ENCODE results near the gene USP53.
"Not testable (repeated sequence)": the region's sequence is repeated elsewhere in the genome, so short reads cannot be mapped to it uniquely, and the experiment has no call there.

USP53 gene

DNA sequence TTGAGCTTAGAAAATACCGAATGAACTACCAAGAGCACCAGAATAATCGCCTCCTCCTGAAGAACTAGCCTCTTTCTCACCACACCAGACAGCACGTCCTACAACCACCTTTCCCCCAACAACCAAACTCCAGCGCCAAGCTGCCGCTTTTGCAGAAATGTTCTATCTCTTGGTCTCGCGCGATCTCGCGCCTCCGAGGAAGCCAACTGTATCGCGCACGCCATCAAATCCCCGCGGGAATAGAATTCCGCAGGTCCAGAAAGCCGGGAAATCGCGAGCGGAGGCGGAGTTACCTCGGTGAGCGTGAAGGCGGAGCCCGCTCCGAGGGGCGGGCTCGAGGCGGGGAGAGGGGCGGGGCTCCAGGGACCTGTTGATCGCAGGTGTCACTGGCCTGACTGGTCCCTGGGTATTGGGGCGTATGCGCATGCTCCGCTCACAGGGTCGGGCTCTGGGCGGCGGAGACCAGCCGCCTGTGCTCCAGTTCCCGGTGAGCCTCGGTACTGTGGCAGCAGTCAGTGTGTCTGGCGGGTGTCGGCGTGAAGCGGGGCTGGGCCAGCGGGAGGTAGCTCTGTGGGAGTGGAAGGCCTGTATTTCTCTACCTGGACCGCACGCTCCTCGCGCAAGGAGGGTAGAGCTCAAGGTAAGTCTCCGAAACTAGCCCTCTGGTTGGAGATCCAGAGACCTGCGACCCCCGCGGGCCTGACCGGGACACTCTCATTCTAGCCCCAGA is at the start of gene USP53:
USP53 (plus strand) TSS at position 480 of the 730 bp plus-strand sequence. CDS start 27,047 bp downstream, outside the sequence.
- no peaks in the 10 kb centered on the region; a peak in 2 of 22 replicates for H4K20me1 ChIP-seq
- no peaks in the 10 kb centered on the region for H3K27me3 ChIP-seq
- H3K4me3 ChIP-seq, result peak within 1 kb of the TSS; percentile 74 to 82 (median 78)
- TF ChIP-seq Cebpa-rat (IDR thresholded peaks at IDR 0.05), result no peak
- H3K36me3 ChIP-seq, result peaks cover 0 to 9% (median 4%) of the 10 kb centered on the region in 11 experiments; a peak in 12 of 22 replicates
- peaks cover 19 to 56% (median 34%) of the 10 kb centered on the region in 10 experiments for H3K4me1 ChIP-seq
- peak within 1 kb of the TSS; percentile 67 to 92 (median 86) for H3K4me2 ChIP-seq
- H3K27ac ChIP-seq, result peak within 1 kb of the TSS; percentile 72 to 85 (median 79)
- H3K9me3 ChIP-seq (replicated peaks in 1 of 11), result no peaks in the 10 kb centered on the region
- H3K9ac ChIP-seq, result peak within 1 kb of the TSS; percentile 75 to 88 (median 84)

GRCh38 chr4:119165767-119166166 is 46.7 kb upstream of the USP53 start:
- H3K4me2 ChIP-seq, result no peak overlapping the region
- no peaks in the 10 kb centered on the region for H3K27me3 ChIP-seq
- H3K27ac ChIP-seq, result no peak overlapping the region
- no peak overlapping the region for H3K4me3 ChIP-seq
- no peaks in the 10 kb centered on the region for H3K4me1 ChIP-seq
- H3K36me3 ChIP-seq, result no peaks in the 10 kb centered on the region
- H3K9ac ChIP-seq, result no peak overlapping the region
- H4K20me1 ChIP-seq, result no peaks in the 10 kb centered on the region
- TF ChIP-seq Cebpa-rat (IDR thresholded peaks at IDR 0.05), result no peak
- H3K9me3 ChIP-seq (replicated peaks in 1 of 11), result no peaks in the 10 kb centered on the region; a peak in 1 of 22 replicates

GRCh38 chr4:119170195-119170594 is 42.3 kb upstream of the USP53 start:
- H3K9ac ChIP-seq, result no peak overlapping the region
- H3K4me1 ChIP-seq, result peaks cover 0 to 8% (median 0%) of the 10 kb centered on the region in 10 experiments; a peak in 2 of 20 replicates
- H3K4me2 ChIP-seq, result no peak overlapping the region
- TF ChIP-seq Cebpa-rat (IDR thresholded peaks at IDR 0.05), result no peak
- H3K36me3 ChIP-seq, result no peaks in the 10 kb centered on the region
- no peaks in the 10 kb centered on the region for H4K20me1 ChIP-seq
- H3K27ac ChIP-seq, result no peak overlapping the region
- H3K4me3 ChIP-seq, result no peak overlapping the region
- no peaks in the 10 kb centered on the region for H3K27me3 ChIP-seq
- no peaks in the 10 kb centered on the region; a peak in 1 of 22 replicates for H3K9me3 ChIP-seq (replicated peaks in 1 of 11)

DNA sequence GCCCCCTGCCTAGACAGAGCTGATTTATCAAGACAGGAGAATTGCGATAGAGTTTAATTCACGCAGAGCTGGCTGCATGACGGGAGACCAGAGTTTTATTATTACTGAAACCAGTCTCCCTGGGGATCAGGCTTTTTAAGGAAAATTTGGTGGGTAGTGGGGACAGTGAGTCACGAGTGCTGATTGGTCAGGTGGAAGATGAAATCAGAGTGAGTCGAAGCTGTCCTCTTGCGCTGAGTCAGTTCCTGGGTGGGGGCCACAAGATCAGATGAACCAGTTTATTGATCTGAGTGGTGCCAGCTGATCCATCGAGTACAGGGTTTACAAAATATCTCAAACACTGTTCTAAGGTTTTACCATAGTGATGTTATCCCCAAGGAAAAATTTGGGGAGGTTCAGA is 40.3 kb upstream of the USP53 start:
- no peak for TF ChIP-seq Cebpa-rat (IDR thresholded peaks at IDR 0.05)
- Histone ChIP-seq H3K36me3 (no peaks in the 10 kb centered on the region), H3K4me1 (peaks cover 0 to 8% (median 0%) of the 10 kb centered on the region in 10 experiments; a peak in 2 of 20 replicates), H3K4me3 (no peak overlapping the region), H3K4me2 (peak overlapping the region in 1 of 11 experiments; percentile 20; a peak in 1 of 22 replicates), H3K27me3 (no peaks in the 10 kb centered on the region), H3K9ac (no peak overlapping the region), H3K9me3 (replicated peaks in 1 of 11) (no peaks in the 10 kb centered on the region; a peak in 1 of 22 replicates), H3K27ac (no peak overlapping the region), H4K20me1 (no peaks in the 10 kb centered on the region)

GRCh38 chr4:119173729-119174361 is 38.7 kb upstream of the USP53 start:
- not testable (repeated sequence) for H3K9ac ChIP-seq; H3K4me2 ChIP-seq; H4K20me1 ChIP-seq; H3K9me3 ChIP-seq (replicated peaks in 1 of 11); H3K4me3 ChIP-seq; H3K36me3 ChIP-seq; H3K27me3 ChIP-seq; H3K4me1 ChIP-seq; H3K27ac ChIP-seq

DNA sequence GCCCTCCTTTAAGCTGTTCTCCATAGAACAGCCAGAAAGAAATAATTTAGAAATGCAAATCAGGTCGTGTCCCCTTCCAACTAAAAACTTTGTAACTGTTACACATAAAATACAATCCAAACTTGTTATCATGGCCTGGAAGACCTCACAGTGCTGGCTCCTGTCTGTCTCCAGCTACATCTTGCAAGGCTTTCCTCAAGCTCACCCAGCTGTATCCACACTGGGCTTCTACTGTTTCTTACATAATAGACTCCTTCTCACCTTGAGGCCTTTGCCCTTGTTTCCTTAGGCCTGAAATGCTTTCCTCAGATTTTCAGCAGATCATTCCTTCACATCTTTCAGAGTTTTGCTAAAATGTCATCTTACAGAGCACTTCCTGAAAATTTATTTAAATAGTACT is 33.5 kb upstream of the USP53 start:
- Histone ChIP-seq H3K27ac (no peak overlapping the region), H3K9ac (no peak overlapping the region), H3K36me3 (no peaks in the 10 kb centered on the region), H4K20me1 (no peaks in the 10 kb centered on the region), H3K4me3 (no peak overlapping the region), H3K9me3 (replicated peaks in 1 of 11) (no peaks in the 10 kb centered on the region), H3K4me1 (no peaks in the 10 kb centered on the region), H3K27me3 (no peaks in the 10 kb centered on the region), H3K4me2 (no peak overlapping the region)
- no peak for TF ChIP-seq Cebpa-rat (IDR thresholded peaks at IDR 0.05)

DNA sequence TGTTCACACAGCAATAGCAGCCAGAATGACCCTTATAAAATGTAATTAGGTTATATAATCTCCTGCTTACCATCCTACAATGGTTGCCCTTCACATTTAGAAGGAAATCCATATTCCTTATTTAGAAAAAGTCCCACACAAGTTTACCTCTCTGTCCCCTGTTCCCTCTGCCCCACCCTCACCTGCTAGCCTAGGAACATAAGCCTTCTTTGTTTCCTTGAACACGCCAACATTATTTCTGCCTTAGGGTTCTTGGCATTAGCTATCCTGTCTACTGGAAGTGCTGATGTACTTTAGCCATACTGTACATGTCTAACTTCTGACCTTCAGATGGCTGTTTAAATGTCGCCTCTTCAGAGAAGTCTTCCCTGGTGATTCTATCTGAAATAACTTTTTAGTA is 28.4 kb upstream of the USP53 start:
- TF ChIP-seq Cebpa-rat (IDR thresholded peaks at IDR 0.05), result no peak

DNA sequence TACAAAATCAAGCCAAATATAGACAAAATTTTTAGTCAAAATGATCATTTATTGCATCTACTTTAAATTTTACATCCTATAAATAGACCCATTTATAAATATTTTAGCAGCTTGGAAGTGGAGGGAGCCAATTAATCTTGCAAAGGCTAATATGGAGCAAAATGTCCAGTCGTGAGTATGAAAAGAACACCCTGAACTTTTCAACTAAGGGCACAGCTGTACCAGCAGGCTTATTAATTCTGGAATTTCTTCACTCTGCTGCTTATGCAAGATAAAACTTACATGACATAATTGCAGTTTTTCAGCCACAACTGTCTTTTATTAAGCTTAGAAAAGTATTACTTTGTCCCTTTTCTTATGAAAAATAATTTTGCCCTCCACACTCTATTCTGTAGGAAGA is 22.9 kb upstream of the USP53 start:
- no peak overlapping the region for H3K9ac ChIP-seq
- H3K4me2 ChIP-seq, result no peak overlapping the region
- H3K27ac ChIP-seq, result no peak overlapping the region
- no peaks in the 10 kb centered on the region for H3K9me3 ChIP-seq (replicated peaks in 1 of 11)
- H4K20me1 ChIP-seq, result no peaks in the 10 kb centered on the region
- H3K36me3 ChIP-seq, result no peaks in the 10 kb centered on the region
- no peak for TF ChIP-seq Cebpa-rat (IDR thresholded peaks at IDR 0.05)
- H3K4me3 ChIP-seq, result no peak overlapping the region
- no peaks in the 10 kb centered on the region for H3K4me1 ChIP-seq
- no peaks in the 10 kb centered on the region for H3K27me3 ChIP-seq

More for the DNA sequence above, 28.4 kb upstream of the USP53 start:
- H3K27ac ChIP-seq, result no peak overlapping the region
- no peaks in the 10 kb centered on the region for H3K9me3 ChIP-seq (replicated peaks in 1 of 11)
- H3K4me2 ChIP-seq, result no peak overlapping the region
- no peaks in the 10 kb centered on the region for H3K27me3 ChIP-seq
- no peak overlapping the region for H3K4me3 ChIP-seq
- no peaks in the 10 kb centered on the region for H3K36me3 ChIP-seq
- H3K4me1 ChIP-seq, result no peaks in the 10 kb centered on the region
- no peak overlapping the region for H3K9ac ChIP-seq
- H4K20me1 ChIP-seq, result no peaks in the 10 kb centered on the region

DNA sequence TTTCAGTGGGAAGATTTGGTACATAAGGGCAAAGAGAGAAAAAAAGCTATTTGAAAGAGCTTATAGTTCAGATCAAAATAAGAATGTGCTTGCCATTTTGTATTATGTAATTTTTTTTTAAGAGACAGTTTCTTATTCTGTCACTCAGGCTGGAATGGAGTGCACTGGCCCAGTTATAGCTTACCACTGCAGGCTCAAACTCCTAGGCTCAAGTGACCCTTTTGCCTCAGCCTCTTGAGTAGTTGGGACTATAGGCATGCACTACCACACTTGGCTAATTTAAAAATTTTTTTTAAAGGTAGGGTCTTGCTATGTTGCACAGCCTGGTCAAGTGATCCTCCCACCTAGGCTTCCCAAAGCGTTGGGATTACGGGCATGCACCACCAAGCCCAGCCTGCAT is 22.2 kb upstream of the USP53 start:
- Histone ChIP-seq H3K4me3 (no peak overlapping the region), H3K27ac (no peak overlapping the region)

DNA sequence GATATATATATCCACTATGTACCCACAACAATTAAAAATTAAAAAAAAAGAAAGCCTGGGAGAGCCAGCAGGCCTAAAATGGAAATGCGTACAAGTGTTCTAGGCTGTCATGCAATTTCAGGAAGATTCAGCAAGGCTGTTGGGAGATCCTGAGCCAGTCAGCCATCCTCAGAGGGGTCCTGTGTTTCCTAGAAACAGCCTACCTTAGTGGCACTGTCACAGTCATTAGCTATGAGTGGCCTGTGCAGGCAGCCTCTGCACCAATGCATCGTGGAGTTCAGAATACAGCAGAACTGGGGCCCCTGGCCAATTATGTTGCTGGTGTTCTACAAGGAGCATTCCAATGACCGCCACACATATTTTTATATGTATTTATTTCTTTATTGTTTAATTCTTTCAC is 21.0 kb upstream of the USP53 start:
- Histone ChIP-seq H3K27ac (no peak overlapping the region), H3K4me2 (no peak overlapping the region), H4K20me1 (no peaks in the 10 kb centered on the region), H3K36me3 (no peaks in the 10 kb centered on the region), H3K9me3 (replicated peaks in 1 of 11) (peaks cover 0 to 4% (median 0%) of the 10 kb centered on the region in 11 experiments; a peak in 1 of 22 replicates), H3K4me1 (no peaks in the 10 kb centered on the region), H3K4me3 (no peak overlapping the region), H3K27me3 (no peaks in the 10 kb centered on the region), H3K9ac (no peak overlapping the region)
- TF ChIP-seq Cebpa-rat (IDR thresholded peaks at IDR 0.05), result no peak

More for the DNA sequence above, 22.2 kb upstream of the USP53 start:
- Histone ChIP-seq H3K27me3 (no peaks in the 10 kb centered on the region), H3K4me1 (no peaks in the 10 kb centered on the region), H3K4me2 (no peak overlapping the region), H3K9ac (no peak overlapping the region), H3K36me3 (no peaks in the 10 kb centered on the region), H4K20me1 (no peaks in the 10 kb centered on the region), H3K9me3 (replicated peaks in 1 of 11) (no peaks in the 10 kb centered on the region)
- TF ChIP-seq Cebpa-rat (IDR thresholded peaks at IDR 0.05), result no peak
